ENCODE results near the gene NUP54.

Gene NUP54

DNA sequence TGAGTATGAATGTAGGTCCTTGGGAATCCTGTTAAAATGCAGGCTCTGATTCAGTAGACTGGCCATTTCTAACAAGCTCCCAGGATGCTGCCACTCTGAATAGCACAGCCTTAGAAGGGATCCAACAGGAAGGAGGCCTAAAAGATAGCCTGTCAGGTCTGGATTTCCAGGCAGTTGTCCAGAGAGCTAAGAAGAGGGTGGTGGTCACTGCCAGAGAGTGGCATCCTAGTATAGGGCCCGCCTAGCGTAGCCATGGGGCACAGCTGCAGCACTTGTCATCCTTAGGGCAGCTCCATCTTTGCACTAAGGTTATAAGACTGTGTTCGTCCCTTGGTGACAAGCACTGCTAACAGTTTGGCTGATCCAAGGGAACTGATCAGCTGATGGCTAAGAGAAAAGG, 20.5 kb upstream of the NUP54 start:
- no peak for TF ChIP-seq ZFX (IDR thresholded peaks at IDR 0.05)
- TF ChIP-seq, protein P1, sequence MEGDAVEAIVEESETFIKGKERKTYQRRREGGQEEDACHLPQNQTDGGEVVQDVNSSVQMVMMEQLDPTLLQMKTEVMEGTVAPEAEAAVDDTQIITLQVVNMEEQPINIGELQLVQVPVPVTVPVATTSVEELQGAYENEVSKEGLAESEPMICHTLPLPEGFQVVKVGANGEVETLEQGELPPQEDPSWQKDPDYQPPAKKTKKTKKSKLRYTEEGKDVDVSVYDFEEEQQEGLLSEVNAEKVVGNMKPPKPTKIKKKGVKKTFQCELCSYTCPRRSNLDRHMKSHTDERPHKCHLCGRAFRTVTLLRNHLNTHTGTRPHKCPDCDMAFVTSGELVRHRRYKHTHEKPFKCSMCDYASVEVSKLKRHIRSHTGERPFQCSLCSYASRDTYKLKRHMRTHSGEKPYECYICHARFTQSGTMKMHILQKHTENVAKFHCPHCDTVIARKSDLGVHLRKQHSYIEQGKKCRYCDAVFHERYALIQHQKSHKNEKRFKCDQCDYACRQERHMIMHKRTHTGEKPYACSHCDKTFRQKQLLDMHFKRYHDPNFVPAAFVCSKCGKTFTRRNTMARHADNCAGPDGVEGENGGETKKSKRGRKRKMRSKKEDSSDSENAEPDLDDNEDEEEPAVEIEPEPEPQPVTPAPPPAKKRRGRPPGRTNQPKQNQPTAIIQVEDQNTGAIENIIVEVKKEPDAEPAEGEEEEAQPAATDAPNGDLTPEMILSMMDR (conservative IDR thresholded peaks at IDR 0.05), result no peak
- H3K27ac ChIP-seq, result no peak overlapping the region

DNA sequence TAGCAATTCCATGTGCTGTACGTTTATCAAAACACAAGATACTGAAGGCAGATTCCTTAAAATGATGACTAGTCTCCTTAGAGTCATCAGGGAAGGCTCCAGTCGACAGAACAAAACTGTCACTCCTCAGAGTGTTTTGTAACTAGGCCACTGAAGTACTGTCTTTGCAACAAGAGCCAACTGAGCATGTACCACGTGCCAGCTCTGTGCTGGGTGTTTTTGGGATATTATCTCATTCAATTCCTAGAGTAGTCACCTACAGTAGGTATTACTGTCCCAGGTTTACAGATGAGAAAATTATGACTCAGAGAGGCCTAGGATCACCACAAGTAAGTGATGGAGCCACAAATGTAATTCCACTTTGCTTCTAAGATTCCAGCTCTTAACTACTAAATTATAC, 18.3 kb upstream of the NUP54 start:
- H3K27ac ChIP-seq, result no peak overlapping the region
- TF ChIP-seq ZFX (IDR thresholded peaks at IDR 0.05), result no peak

DNA sequence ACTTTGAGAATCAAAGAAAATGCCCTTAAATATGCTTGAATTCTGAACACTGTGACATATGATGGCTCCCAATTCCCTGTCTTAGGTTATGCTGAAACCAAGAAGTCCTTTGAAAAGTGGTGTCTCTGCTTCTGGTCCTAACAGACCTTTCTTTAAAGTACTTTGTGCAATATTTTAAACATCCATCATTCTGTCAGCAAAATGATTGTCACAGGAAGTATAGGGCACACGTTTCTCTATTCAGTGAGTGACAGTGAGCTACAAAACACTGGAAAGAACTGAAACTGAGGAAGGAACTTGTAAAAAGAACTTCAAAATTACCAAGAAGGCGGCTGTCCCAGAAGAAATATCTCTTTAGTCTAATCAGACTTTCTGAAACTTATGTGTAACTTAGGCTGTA, 12.2 kb upstream of the NUP54 start:
- no peak overlapping the region for H3K27ac ChIP-seq
- TF ChIP-seq, protein P1 (conservative IDR thresholded peaks at IDR 0.05), result no peak
- TF ChIP-seq ZFX (IDR thresholded peaks at IDR 0.05), result no peak

DNA sequence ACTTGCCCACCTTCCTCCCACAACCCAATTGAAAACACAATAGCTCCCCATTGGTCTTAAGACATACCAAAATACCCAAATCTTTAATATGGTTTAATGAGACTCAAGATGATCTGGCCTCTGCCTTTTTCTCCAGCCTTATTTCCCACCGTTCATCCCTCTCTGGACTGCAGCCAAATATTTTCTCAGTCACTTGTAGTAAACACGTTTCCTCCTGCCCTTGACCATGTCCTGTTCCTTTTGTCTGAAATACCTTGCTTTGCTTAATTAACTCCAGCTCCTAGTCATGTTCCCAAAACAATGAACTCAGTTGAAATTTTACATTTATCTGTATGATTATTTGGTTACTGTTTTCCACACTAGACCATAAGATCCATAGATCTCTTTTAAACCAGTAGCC, 8.4 kb upstream of the NUP54 start:
- no peak for TF ChIP-seq ZFX (IDR thresholded peaks at IDR 0.05)
- TF ChIP-seq, protein P1 (conservative IDR thresholded peaks at IDR 0.05), result no peak
- no peak overlapping the region for H3K27ac ChIP-seq

DNA sequence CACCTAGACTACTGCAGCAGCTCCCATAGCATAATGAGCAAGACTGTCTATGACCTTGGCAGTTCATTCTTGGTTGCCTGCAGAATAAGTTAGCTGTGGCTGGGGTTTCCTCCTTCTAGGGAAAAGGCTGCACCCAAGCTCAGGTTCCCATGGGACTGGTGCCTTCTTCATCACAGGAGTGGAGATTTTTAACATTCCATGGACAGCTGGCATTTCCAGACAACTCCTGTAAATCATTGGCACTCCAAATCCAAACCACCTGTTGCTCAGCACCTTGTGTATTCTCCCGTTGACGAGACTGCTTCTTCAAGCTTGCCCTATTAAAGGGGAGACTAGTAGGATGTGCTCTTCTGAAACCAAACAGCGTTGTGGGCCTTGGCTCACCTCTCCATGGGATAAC, 7.8 kb upstream of the NUP54 start:
- TF ChIP-seq, protein P1 (conservative IDR thresholded peaks at IDR 0.05), result no peak
- TF ChIP-seq ZFX (IDR thresholded peaks at IDR 0.05), result no peak
- no peak overlapping the region for H3K27ac ChIP-seq

DNA sequence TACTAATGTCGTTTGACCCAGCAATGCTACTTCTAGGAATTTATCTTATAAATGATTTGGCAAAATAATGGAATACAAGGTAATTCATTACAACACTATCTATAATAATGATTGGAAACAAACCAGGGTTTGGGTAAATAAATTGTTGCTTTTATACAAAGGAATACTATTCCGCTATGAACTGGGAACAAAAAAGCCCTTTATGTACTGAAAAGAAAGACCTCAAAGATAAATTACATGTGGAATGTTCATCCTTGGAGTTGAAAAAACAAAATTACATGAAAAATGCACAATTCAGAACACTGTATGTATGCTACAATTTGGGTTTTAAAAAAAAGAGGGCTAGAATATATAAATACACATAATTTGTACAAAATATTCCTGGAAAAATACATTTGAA, 5.2 kb upstream of the NUP54 start:
- H3K27ac ChIP-seq, result no peak overlapping the region
- TF ChIP-seq ZFX (IDR thresholded peaks at IDR 0.05), result no peak
- TF ChIP-seq, protein P1 (conservative IDR thresholded peaks at IDR 0.05), result no peak

DNA sequence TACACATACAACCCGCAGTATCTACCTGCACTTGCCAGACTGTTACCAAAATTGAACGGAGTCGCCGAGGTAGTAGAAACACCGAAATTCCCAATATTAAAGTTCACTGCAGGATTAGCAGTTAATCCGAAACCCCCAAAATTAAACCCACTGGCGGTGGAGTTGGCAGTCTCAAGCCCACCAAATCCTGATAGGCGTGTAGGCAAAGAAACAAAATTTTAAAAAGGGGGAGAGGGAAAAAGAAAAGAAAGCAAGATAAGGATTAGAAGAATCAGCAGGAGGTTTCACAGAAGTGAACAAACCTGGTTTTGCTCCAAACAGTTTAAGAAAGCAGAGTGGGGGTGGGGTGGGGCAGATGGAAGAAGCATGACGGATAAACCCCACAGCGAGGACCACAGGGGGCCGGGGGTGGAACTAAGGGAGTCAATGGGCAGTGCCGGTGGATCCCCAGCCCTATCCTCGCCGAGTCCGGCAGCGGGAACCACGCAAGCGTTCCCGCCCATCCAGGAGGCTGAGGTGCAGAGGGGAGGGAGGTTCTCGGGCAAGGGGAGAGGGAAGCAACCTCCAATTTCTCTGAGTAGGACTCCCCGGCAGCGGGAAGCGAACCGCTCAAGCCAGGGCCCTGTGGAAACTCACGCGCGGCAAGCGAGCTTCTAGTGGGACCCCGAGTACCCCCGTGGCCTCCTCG, 599 bp downstream of the NUP54 start:
- TF ChIP-seq, protein P1 (conservative IDR thresholded peaks at IDR 0.05), result no peak
- no peak for TF ChIP-seq ZFX (IDR thresholded peaks at IDR 0.05)
- H3K27ac ChIP-seq, result peak overlapping the region; percentile 86

DNA sequence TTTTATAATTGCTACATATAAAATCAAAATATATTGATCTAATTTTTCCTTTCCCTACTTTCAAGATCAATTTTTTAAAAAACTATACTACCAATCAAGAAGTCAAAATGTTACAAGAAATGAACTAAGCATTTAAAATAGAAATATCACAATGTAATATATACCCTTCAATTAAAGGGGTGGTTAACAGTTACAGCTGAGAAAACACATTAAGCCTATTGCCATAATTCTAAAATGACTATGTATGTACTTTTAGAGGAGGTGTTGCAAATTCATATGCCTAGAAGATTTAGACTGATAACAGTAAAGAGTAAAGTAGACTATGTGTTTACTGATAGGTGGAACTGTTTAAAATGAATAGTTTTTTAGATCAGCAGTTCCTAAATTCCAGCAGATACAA, 3.7 kb downstream of the NUP54 start:
- TF ChIP-seq, protein P1 (conservative IDR thresholded peaks at IDR 0.05), result no peak
- TF ChIP-seq ZFX (IDR thresholded peaks at IDR 0.05), result no peak
- no peak overlapping the region for H3K27ac ChIP-seq

All from C4-2B (cell line).